HG03039 (cell line): ENCODE measurements around the gene TMC1.

Source experiments
- ATAC-seq: cut with Tn5 transposase; IDR thresholded peaks from one replicate; pipeline ENCODE4 v1.9.1; 2021; ENCODE audit warnings: mild to moderate bottlenecking, moderate library complexity; ENCODE audit not compliant: unreplicated experiment

Gene TMC1

DNA sequence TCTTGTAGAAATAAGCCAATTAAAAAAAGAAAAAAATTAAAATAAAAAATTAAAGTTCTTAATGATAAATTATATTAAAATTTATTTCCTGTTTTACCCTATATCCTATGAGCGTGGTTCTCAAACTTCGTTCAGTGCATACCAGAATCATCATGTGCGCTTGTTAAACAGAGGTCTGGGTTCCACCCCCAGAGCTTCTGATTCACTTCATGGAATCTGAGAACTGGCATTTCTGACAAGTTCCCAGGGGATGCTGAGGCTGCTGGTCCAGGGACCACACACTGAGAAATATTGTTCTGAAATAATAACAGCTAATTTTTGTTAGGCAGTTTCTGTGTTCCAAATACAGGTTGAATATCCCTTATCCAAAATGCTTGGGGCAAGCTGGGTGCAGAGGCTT, 79.3 kb downstream of the TMC1 start:
- no peak for ATAC-seq

GRCh38 chr9:72601615-72602014, 80.2 kb downstream of the TMC1 start:
- ATAC-seq = no peak

GRCh38 chr9:72612449-72612848, 91.0 kb downstream of the TMC1 start:
- ATAC-seq = no peak

- no peak for ATAC-seq
These were observed 92.7 kb downstream of the TMC1 start for GRCh38 chr9:72614067-72614466.

DNA sequence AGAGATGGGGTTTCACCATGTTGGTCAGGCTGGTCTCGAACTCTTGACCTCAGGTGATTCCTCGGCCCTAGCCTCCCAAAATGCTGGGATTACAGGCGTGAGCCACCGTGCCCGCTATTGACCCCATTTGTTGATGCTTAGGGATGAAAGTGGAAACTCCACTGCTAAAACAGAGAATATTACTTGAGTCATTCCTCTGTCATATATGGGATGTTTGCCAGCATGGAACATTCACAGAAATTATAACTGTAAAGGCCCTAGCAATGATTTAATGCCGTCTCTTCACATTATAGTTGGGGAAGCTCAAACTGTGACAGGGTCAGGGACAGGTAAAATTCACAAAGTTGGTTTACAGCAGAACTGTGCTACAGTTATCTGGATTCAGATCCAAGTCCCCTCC, 94.5 kb downstream of the TMC1 start:
- ATAC-seq = no peak

- ATAC-seq = no peak
These were observed 97.4 kb downstream of the TMC1 start for GRCh38 chr9:72618811-72619210.

- no peak for ATAC-seq
These were observed 100.8 kb downstream of the TMC1 start for GRCh38 chr9:72622186-72622585.

- no peak for ATAC-seq
These were observed 101.7 kb downstream of the TMC1 start for GRCh38 chr9:72623156-72623555.

GRCh38 chr9:72627147-72627546, 105.7 kb downstream of the TMC1 start:
- no peak for ATAC-seq

GRCh38 chr9:72627956-72628540, 106.6 kb downstream of the TMC1 start:
- ATAC-seq = no peak

DNA sequence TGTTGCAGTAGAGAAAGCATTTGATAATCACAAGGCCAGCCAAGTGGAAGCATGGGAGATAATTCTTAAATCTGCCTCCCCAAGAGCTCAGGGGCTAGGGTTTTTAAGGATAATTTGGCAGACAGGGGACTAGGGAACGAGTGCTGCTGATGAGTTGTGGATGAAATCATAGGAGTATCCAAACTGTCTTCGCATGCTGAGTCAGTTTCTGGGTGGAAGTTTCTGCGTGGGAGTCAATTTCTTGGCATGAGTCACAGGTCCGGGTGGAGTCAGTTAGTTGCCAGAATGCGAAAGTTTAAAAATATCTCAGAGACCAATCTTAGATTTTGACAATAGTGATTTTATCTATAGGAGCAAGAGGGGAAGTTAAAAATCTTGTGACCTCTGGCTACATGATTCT, 112.6 kb downstream of the TMC1 start:
- no peak for ATAC-seq

- peak; percentile 94 for ATAC-seq
These were observed 113.8 kb downstream of the TMC1 start for GRCh38 chr9:72635197-72635596.

GRCh38 chr9:72636621-72637020, 115.2 kb downstream of the TMC1 start:
- no peak for ATAC-seq

- ATAC-seq = no peak
These were observed 122.2 kb downstream of the TMC1 start for GRCh38 chr9:72643651-72644050.

DNA sequence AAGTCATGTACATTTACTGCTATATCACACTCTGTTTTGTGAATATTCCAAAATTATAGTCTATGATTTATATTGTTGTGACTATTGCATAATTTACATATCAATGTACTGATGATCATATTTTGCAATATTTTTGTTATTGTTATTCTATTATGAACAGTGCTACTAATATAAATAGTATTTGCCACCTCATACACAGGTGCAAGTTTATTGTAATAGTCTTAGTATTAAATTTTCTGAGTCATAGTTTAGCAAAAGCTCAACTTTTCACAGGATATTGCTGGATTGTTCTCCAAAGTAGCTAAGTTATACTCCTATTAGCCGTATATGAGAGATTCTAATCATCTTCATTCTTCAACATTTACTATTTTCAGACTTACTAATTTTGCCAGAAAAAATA, 124.7 kb downstream of the TMC1 start:
- ATAC-seq = no peak

DNA sequence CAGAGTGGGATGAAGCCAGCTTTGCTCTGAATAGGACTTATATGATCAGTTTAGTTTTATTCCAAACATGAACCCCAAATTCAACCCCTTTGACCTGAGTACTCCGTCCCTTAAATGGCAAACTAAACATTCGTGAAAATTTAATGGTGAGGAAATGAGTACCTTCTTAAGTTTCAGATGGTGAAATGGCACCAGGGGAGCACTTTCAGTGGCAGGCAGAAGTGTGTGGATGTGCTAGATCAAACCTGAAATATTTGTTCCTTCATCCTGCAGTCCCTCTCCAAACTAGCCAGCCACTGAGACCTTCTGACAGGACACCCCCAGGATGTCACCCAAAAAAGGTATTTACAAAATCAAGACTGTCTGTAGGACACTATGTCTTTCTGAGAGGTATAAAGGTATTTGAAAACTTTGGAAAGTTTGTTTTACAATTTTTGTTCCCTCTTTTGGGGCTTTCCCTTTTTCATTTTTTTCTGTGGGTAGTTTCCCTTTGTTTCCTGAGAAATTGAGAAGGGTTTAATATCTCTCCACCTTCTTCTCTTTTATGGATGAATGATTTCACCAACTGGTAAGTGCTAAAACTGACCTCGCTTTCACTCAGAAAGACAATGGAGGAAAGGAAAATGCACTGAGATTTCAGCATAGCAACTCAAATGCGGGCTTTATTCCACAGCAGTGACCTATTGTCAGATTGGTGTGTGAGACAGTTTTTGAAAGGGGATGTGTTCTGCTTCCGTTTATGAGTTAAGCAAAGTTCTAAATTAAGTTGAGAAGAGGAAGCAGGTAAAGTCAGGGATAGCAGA, 127.1 kb downstream of the TMC1 start:
- no peak for ATAC-seq

DNA sequence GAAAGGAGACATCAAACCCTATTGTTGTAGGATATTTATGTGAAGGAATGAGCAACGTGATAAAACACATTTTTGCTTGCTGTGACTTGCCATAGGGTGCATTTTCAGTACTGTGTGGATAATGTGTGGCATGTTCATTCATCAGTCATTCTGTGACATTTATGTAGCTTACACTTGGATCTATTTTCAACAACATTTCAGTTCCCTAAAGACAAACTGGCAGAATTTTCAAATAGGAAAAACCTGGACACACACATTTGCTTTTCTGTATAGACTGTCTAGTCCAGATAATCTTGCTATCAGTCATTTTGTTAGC, 127.7 kb downstream of the TMC1 start:
- no peak for ATAC-seq

DNA sequence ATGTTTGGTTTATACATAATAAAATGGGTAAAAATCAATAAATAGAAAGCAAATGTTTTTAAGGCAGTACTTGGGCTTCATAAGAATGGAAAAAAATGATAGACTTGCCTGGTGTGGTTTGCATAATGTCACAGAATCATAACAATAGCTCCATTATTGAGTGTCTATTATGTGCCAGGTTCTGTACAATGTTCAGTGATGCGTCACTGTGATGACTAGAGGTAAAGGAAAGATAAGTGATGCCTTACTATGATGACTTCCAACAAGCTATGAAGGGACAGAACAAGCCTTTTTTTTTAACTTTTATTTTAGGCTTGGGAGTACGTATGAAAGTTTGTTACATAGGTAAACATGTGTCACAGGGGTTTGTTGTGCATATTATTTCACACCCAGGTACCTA, 128.8 kb downstream of the TMC1 start:
- no peak for ATAC-seq

- no peak for ATAC-seq
These were observed 134.6 kb downstream of the TMC1 start for GRCh38 chr9:72656021-72656420.

GRCh38 chr9:72657023-72657422, 135.6 kb downstream of the TMC1 start:
- ATAC-seq = no peak

GRCh38 chr9:72658703-72659102, 137.3 kb downstream of the TMC1 start:
- no peak for ATAC-seq

DNA sequence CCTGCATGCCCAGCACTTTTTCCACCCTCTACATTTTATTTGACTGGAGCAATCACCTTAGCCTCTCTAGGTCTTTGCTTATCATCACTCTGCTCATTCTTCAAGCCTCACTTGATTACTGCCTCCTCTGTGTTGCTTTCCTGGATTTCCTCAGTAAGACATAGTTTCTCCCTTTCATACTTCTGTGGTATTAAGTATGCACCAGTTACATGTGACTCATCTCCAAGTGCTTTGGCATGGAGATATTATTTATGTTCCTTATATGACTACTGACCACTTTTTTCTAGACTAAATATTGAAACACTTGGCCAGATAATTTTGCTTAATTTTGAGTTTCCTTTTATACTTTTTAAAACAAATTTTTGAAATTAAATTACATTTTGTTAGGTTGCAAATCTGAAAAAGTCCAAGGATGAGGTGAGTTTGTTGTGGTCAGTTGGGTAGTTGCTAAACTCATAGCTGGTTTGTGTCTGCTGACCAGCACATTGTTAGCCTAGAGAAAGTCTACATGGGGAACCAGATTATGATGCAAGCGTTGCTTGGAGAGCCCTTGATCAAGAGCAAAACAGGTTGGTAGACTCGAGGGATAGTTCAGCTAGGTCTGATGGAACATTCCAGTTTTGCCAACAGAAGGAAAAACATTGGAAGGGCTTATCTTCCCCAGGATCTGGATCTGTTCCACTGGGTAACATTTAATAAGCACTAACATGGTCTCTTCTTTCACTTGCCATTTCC, 140.2 kb downstream of the TMC1 start:
- ATAC-seq = no peak
